MG63 (cell line): Measurements from ENCODE around the gene SENP5. TPM values are rescaled to one million over a fixed set of nuclear protein-coding genes. Genes with fewer than 3 reads are reported as not detected.
A peak's percentile ranks its signal among the peaks of the same experiment; 100 is the strongest.

Experiments
- DNase-seq: peaks from one replicate; pipeline ENCODE4 v3.0.0-alpha.2; 2020
- H3K27me3 ChIP-seq: fragments of 250-450 bp; sonication (Bioruptor Pico); 2 replicates; pipeline ENCODE4 v1.5.1; 2020; ENCODE audit warnings: mild to moderate bottlenecking, moderate library complexity
- H3K36me3 ChIP-seq: fragments of 250-450 bp; sonication (Bioruptor Pico); 2 replicates; pipeline ENCODE4 v1.5.1; 2020; ENCODE audit warnings: mild to moderate bottlenecking, moderate library complexity
- H3K4me3 ChIP-seq: fragments of 250-450 bp; sonication (Bioruptor Pico); 2 replicates; pipeline ENCODE4 v1.5.1; 2020; ENCODE audit warnings: mild to moderate bottlenecking, moderate library complexity
- H3K9me3 ChIP-seq: fragments of 250-450 bp; sonication (Bioruptor Pico); 2 replicates; pipeline ENCODE4 v1.5.1; 2020; ENCODE audit warnings: mild to moderate bottlenecking, moderate library complexity
- total RNA-seq: library from RNA; depleted of rRNA; stranded (reverse); fragments of >200 nt; shearing (Covaris generic); gene quantifications from 2 replicates; pipeline ENCODE4 v1.2.3, GENCODE V29; 2014; ENCODE audit warnings: low replicate concordance

The SENP5 gene
- total RNA-seq, 1 experiment from 2014 or later, result 25.4 TPM

DNA sequence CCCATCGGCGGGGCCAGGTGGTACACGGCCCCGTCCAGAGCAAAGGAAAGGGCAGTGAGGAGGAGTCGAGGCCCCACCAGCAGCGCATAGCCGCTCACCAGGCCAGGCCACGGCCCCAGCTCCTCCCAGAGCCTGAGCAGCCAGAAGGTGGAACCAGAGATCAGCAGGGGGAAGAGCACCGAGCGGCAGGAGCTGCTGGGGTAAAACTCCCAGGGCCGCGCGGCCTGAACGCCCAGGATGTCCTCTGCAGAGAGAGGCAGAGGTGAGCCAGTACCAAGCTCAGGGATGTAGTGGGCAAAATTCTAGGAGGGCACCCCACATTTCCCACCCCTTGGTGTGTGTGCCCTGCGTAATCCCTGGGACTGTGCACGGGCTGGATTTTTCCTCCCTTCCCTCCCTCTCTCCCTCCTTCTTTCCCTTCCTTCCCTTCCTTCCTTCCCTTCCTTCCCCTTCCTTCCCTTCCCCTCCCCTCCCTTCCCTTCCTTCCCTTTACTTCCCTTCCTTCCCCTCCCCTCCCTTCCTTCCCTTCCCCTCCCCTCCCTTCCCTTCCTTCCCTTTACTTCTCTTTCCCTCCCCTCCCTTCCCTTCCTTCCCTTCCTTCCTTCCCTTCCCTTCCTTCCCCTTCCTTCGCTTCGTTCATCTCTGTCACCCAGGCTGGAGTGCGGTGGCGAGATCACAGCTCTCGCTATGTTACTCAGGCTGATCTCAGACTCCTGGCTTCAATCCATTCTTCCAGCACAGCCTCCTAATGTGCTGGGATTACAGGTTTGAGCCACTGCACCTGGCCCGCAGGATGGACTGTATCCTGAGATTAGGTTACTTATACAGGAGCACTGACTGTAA lies 80.9 kb downstream of the SENP5 start:
- peaks cover 19% of the 10 kb centered on the region for H3K36me3 ChIP-seq
- no peaks in the 10 kb centered on the region for H3K9me3 ChIP-seq
- H3K27me3 ChIP-seq, result no peaks in the 10 kb centered on the region
- no peak overlapping the region for H3K4me3 ChIP-seq
- DNase-seq, result no peak

GRCh38 chr3:196949285-196949619 lies 81.5 kb downstream of the SENP5 start:
- Histone ChIP-seq H3K4me3 (no peak overlapping the region), H3K36me3 (peaks cover 14% of the 10 kb centered on the region), H3K9me3 (no peaks in the 10 kb centered on the region), H3K27me3 (no peaks in the 10 kb centered on the region)
- DNase-seq, result no peak

- Histone ChIP-seq H3K36me3 (peaks cover 9% of the 10 kb centered on the region), H3K27me3 (no peaks in the 10 kb centered on the region), H3K9me3 (no peaks in the 10 kb centered on the region), H3K4me3 (no peak overlapping the region)
- DNase-seq, result no peak
Observed at GRCh38 chr3:196949750-196950149, 82.0 kb downstream of the SENP5 start.

- no peak for DNase-seq
- no peak overlapping the region for H3K4me3 ChIP-seq
- peaks cover 3% of the 10 kb centered on the region; the same call in 1 of the 2 replicates for H3K36me3 ChIP-seq
- H3K9me3 ChIP-seq, result no peaks in the 10 kb centered on the region
- no peaks in the 10 kb centered on the region; the same call in 1 of the 2 replicates for H3K27me3 ChIP-seq
Observed at GRCh38 chr3:196951371-196951770, 83.7 kb downstream of the SENP5 start.

- H3K4me3 ChIP-seq, result no peak overlapping the region
- no peaks in the 10 kb centered on the region for H3K9me3 ChIP-seq
- H3K27me3 ChIP-seq, result no peaks in the 10 kb centered on the region; the same call in 1 of the 2 replicates
- no peaks in the 10 kb centered on the region for H3K36me3 ChIP-seq
- no peak for DNase-seq
Observed at GRCh38 chr3:196954832-196955231, 87.1 kb downstream of the SENP5 start.

- no peak for DNase-seq
- H3K9me3 ChIP-seq, result no peaks in the 10 kb centered on the region
- H3K27me3 ChIP-seq, result no peaks in the 10 kb centered on the region
- peaks cover 2% of the 10 kb centered on the region for H3K36me3 ChIP-seq
- no peak overlapping the region for H3K4me3 ChIP-seq
Observed at GRCh38 chr3:196962108-196962929, 94.6 kb downstream of the SENP5 start.

DNA sequence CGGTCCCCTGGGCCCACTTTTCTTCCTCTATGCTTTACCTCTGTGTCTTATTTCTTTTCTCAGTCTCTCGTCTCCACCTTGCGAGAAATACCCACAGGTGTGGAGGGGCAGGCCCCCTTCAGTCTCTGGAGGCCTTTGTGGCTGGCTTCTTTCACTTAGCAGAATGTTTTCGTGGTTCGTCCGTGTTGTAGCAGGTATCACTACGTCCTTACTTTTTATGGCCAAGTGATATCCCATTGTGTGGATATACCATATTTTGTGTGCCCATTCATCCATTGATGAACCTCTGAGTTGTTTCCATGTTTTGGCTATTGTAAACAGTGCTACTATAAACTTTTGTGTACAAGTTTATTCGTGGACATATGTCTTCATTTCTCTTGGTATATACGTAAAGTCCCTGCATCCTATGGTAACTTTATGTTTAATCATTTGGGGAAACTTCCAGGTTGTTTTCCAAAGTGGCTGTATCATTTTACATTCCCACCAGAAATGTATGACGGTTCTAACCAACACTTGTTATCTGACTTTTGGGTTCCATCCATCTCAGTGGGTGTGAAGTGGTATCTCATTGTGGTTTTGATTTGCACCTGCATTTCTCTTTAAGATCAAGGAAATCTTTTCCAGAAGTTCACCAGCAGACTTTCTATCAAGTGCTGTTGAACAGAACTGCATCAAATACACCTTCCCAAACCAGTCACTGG lies 95.4 kb downstream of the SENP5 start:
- Histone ChIP-seq H3K36me3 (peaks cover 2% of the 10 kb centered on the region), H3K4me3 (no peak overlapping the region), H3K27me3 (no peaks in the 10 kb centered on the region), H3K9me3 (no peaks in the 10 kb centered on the region)
- DNase-seq, result no peak

- Histone ChIP-seq H3K4me3 (no peak overlapping the region), H3K27me3 (no peaks in the 10 kb centered on the region), H3K36me3 (peaks cover 2% of the 10 kb centered on the region), H3K9me3 (no peaks in the 10 kb centered on the region)
- DNase-seq, result no peak
Observed at GRCh38 chr3:196963631-196963953, 95.9 kb downstream of the SENP5 start.

DNA sequence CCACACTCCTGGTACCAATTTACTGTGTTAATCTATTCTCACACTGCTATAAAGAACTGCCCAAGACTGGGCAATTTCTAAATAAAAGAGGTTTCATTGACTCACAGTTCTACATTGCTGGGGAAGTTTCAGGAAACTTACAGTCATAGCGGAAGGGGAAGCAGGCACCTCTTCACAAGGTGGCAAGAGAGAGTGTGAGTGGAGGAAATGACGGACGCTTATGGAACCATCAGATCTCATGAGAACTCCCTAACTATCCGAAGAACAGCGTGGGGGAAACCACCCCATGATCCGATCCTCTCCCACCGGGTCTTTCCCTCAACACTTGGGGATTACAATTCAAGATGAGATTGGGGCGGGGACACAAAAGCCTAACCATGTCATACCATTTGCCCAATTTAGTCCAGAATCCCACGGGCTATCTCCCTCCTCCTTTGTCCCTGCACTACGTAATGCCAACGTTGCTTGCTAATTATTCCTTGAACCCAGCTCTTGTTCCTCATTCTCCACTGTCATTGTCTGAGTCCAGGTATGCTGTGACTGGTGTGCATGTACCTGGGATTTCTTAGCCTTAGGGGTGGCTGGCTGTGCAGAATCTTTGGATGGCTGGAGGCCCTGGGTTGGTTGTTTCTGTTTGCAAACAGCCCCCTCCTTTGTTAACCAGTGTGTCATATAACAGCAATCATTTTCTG lies 97.5 kb downstream of the SENP5 start:
- no peak for DNase-seq
- Histone ChIP-seq H3K27me3 (no peaks in the 10 kb centered on the region), H3K9me3 (no peaks in the 10 kb centered on the region), H3K36me3 (peaks cover 2% of the 10 kb centered on the region), H3K4me3 (no peak overlapping the region)

GRCh38 chr3:196965804-196966173 lies 98.1 kb downstream of the SENP5 start:
- no peak overlapping the region for H3K4me3 ChIP-seq
- H3K9me3 ChIP-seq, result no peaks in the 10 kb centered on the region
- H3K27me3 ChIP-seq, result no peaks in the 10 kb centered on the region
- no peak for DNase-seq
- H3K36me3 ChIP-seq, result peaks cover 2% of the 10 kb centered on the region

DNA sequence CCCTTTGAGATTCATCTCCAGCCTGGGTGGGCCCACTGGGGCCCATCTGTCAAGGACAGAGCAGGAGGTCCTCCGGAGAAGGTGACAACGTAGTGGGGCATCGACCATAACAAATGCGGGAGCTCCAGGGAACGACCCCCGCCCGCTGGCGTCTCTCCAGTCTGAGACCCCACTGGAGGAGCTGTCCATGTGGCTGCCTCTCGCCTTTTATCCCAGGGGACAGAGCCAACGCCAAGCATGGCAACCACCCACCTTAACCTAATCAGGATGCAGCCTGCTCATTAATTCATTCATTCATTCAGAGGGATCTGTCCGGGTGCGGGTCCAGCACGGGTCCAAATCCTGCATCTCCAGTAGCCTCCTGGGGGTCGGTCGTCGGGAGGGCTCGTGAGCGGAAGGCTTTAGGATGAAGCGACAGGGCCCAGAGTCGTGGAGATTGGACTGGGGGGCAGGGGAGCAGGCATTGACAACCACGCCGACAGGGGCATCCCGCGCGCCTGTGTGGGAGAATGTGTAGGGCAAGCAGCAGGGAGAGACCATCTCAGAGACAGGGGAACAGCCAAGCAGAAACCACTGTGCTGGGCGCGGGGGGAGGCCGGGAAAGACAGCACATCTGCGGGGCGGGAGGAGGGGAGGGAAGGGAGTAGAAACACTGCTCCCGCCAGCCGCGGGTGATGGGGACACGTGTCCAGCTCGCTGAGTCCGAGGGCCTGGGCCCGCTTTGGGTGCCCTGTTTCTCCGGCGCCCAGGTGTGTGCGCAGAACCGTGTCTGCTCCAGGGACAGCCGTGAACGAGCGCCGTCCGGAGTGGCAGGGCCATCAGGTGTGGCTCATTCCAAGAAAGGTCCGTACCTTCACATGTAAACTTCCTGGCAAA lies 99.0 kb downstream of the SENP5 start:
- Histone ChIP-seq H3K36me3 (peaks cover 5% of the 10 kb centered on the region), H3K4me3 (no peak overlapping the region), H3K27me3 (no peaks in the 10 kb centered on the region), H3K9me3 (no peaks in the 10 kb centered on the region)
- DNase-seq, result no peak

- H3K36me3 ChIP-seq, result peaks cover 5% of the 10 kb centered on the region
- H3K27me3 ChIP-seq, result no peaks in the 10 kb centered on the region
- H3K9me3 ChIP-seq, result no peaks in the 10 kb centered on the region
- peak overlapping the region; percentile 58 for H3K4me3 ChIP-seq
- no peak for DNase-seq
Observed at GRCh38 chr3:196967412-196968232, 99.9 kb downstream of the SENP5 start.

DNA sequence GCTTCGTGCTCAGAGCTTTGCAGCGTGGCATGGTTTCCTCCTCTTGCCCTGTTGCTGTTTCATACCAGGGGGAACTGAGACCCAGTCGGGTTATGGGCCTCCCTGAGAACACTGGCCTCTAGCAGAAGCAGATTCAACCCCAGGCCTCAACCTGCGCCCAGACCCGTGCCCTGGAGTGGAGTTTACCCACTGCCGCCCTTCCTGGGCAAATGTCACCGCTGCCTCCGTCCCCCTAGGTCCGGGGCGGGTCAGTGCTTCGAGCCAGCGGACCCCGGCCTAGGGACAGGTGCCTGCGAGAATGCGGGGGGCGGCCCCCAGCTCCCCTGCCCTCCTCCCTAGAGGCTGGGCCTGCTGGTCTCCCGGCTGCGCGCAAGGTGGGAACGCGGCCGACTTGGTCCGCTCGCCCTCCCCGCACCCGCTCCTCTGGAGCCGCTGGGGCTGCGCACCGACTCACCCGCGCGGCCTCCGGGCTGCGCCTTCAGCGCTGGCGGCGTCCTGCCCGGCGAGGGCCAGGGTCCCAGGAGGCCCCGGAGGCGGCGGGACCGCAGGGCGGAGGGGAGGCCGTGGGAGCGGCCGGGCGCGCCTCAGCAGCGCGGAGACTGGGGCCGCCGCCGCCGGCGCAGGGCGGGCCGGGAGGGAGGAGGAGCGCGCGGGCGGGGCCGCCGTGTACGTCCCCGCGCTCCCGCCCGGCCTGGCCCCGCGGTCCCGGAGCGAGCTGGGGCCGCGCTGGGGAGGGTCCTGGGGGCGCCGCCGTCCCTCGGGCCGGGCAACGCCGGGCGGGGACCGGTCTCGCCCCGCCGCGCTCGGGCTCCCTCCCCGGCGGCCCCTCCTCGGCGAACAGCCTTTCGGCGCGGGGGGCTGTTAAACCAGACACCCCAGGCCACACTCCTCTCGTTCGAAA lies 100.8 kb downstream of the SENP5 start, which contains the start of gene PIGZ:
Gene PIGZ (minus strand): TSS at position 601 of the 901 bp plus-strand sequence. CDS start 16,802 bp downstream, outside the sequence.
- H3K27me3 ChIP-seq, result no peaks in the 10 kb centered on the region
- H3K4me3 ChIP-seq, result peak within 1 kb of the TSS; percentile 77
- DNase-seq, result peak; percentile 61
- peaks cover 5% of the 10 kb centered on the region for H3K36me3 ChIP-seq
- no peaks in the 10 kb centered on the region for H3K9me3 ChIP-seq

- Histone ChIP-seq H3K9me3 (no peaks in the 10 kb centered on the region), H3K27me3 (no peaks in the 10 kb centered on the region), H3K36me3 (peaks cover 5% of the 10 kb centered on the region), H3K4me3 (peak overlapping the region; percentile 77)
- DNase-seq, result peak; percentile 47
Observed at GRCh38 chr3:196969134-196969659, 101.5 kb downstream of the SENP5 start.
